ENCODE results near the gene HAGH. TPM values are rescaled to one million over a fixed set of nuclear protein-coding genes. Genes with fewer than 3 reads are reported as not detected.

The HAGH gene
- total RNA-seq, 6 experiments from 2014 or later: 77.9 to 161 (median 143) TPM

- Histone ChIP-seq H3K27ac (no peak overlapping the region), H3K9me3 (no peaks in the 10 kb centered on the region), H3K4me3 (no peak overlapping the region), H3K36me3 (no peaks in the 10 kb centered on the region), H3K4me1 (no peaks in the 10 kb centered on the region), H3K27me3 (no peaks in the 10 kb centered on the region)
- intact Hi-C loops (cut with DNase I): loop anchor here in 1 of 2 donors (5.0 kb wide), 1 partner anchor 71 kb away; no protein-coding TSS in a partner anchor
- WGBS (ENCODE audit: insufficient coverage, low coverage, low lambda C conversion rate, missing lambda C conversion rate): 76% methylated on average over 4 of the region's 5 CpGs
- TF ChIP-seq CTCF (IDR thresholded peaks at IDR 0.05) (no peak), POLR2A (IDR thresholded peaks at IDR 0.05) (no peak)
- DNase-seq (no peak), ATAC-seq (no peak)
Measured at GRCh38 chr16:1861730-1862129, 35.1 kb upstream of the HAGH start.

- no peak overlapping the region for H3K4me3 ChIP-seq
- no peak overlapping the region for H3K27ac ChIP-seq
- H3K4me1 ChIP-seq: no peaks in the 10 kb centered on the region
- no peak for ATAC-seq
- TF ChIP-seq POLR2A (IDR thresholded peaks at IDR 0.05): no peak
- no peak for TF ChIP-seq CTCF (IDR thresholded peaks at IDR 0.05)
- H3K9me3 ChIP-seq: no peaks in the 10 kb centered on the region
- intact Hi-C loops (cut with DNase I): loop anchor here (5.0 kb wide), 1 partner anchor 73 kb away; no protein-coding TSS in a partner anchor
- no peak for DNase-seq
- no peaks in the 10 kb centered on the region for H3K36me3 ChIP-seq
- 64% methylated on average over 4 of the region's 8 CpGs for WGBS (ENCODE audit: insufficient coverage, low coverage, low lambda C conversion rate, missing lambda C conversion rate)
- no peaks in the 10 kb centered on the region for H3K27me3 ChIP-seq
Measured at GRCh38 chr16:1859650-1860049, 33.0 kb upstream of the HAGH start.

DNA sequence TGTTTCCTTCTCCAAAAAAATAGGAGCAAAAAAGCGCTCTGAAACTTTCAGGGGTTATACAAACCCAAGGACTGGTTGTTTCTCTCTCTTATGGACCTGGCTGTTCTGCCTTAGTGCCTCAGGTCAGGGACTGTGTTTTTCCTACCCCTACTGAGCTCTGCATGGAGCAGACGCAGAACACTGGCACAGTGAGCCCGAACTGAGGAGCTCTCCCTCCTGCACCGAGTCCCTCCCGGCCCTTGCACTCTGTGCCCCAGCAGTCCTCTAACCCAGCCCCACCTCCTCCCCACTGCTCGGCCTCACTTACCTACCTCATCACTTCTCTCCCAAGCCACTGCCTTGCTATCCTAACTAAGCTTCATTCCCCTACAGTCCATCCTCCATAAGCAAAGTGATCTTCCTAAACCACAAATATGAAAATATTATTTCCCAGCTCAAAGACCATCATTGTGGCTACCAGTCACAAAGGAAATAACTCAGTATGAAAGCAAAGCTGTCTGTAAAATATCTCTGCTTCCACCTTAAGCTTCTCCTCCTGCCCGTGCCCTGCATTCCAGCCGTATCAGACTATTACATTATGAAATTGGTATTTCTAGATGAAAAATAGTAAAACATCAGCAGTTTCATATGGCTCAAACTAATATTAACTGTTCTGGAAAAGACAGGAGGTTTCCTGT, 31.7 kb upstream of the HAGH start:
- 60% methylated on average over 8 of the region's 8 CpGs for WGBS (ENCODE audit: insufficient coverage, low coverage, low lambda C conversion rate, missing lambda C conversion rate)
- ATAC-seq (no peak), DNase-seq (no peak)
- Histone ChIP-seq H3K36me3 (no peaks in the 10 kb centered on the region), H3K4me1 (no peaks in the 10 kb centered on the region), H3K27ac (no peak overlapping the region), H3K9me3 (no peaks in the 10 kb centered on the region), H3K27me3 (no peaks in the 10 kb centered on the region), H3K4me3 (no peak overlapping the region)
- TF ChIP-seq CTCF (IDR thresholded peaks at IDR 0.05) (no peak), POLR2A (IDR thresholded peaks at IDR 0.05) (no peak)
- intact Hi-C loops (cut with DNase I): loop anchor here in 1 of 2 donors (5.0 kb wide), 1 partner anchor 74 kb away; no protein-coding TSS in a partner anchor

DNA sequence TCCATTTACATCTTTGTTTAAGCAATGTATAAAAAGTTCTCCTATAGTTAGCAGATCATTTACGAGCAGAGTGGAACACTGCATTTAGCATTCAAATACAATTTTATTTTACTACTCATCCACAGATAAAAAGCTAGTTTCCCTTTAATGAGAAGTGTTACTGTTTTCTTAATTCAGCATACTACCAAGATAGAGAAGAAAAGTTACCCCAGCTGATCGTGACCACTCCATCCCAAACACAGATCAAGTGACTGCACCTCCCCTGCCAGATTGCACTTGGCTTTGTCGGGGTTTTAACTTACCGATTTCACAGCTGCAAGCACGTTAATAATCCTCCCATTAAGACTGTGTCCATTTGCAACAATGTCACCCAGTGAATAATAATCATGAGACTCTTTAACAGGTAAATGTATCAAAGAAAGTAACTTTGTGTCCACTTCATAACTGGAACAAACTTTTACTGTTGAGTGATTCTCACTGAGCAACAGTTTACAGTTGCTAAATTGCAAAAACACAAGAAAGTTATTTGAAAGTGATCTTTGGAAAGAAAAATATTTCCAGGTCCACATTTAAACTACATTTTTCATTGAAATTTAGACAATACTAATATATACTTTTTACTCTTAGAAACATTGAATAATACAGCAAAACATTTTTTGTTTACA, 30.9 kb upstream of the HAGH start:
- H3K27me3 ChIP-seq: no peaks in the 10 kb centered on the region
- no peak overlapping the region for H3K4me3 ChIP-seq
- H3K9me3 ChIP-seq: no peaks in the 10 kb centered on the region
- DNase-seq: no peak
- no peak for TF ChIP-seq POLR2A (IDR thresholded peaks at IDR 0.05)
- no peak for ATAC-seq
- H3K36me3 ChIP-seq: no peaks in the 10 kb centered on the region
- intact Hi-C loops (cut with DNase I): loop anchor here in 1 of 2 donors (5.0 kb wide), 1 partner anchor 75 kb away; no protein-coding TSS in a partner anchor
- H3K4me1 ChIP-seq: no peaks in the 10 kb centered on the region
- H3K27ac ChIP-seq: no peak overlapping the region
- 63% methylated on average over 5 of the region's 5 CpGs for WGBS (ENCODE audit: insufficient coverage, low coverage, low lambda C conversion rate, missing lambda C conversion rate)

DNA sequence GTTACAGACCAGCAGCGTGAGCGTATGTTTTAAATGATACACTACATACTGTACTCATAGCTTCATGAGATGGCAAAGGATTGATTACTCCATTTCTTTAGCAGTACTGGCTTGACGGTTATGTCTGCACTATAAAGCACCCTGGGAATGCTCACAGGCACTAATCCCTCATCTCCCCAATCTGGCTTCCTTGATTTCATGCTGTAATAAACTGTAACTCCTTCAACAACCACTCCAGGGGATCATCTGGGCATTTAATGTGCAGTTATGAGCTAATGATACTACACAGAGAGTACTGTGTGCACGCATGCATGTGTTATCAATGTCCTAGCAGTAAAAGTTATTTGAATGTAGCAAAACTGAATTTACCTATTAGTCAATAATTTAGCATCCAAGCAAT, 25.2 kb upstream of the HAGH start:
- Histone ChIP-seq H3K9me3 (no peaks in the 10 kb centered on the region), H3K27ac (no peak overlapping the region), H3K27me3 (no peaks in the 10 kb centered on the region), H3K4me1 (no peaks in the 10 kb centered on the region), H3K4me3 (no peak overlapping the region), H3K36me3 (no peaks in the 10 kb centered on the region)
- no peak for TF ChIP-seq CTCF (IDR thresholded peaks at IDR 0.05)
- no peak for TF ChIP-seq POLR2A (IDR thresholded peaks at IDR 0.05)
- DNase-seq (no peak), ATAC-seq (no peak)
- 79% methylated on average over 4 of the region's 4 CpGs for WGBS (ENCODE audit: insufficient coverage, low coverage, low lambda C conversion rate, missing lambda C conversion rate)
- intact Hi-C loops (cut with DNase I): no loop called here

Measured in right lobe of liver (tissue), 6 donors.